NCI-H446 treated with DMSO at 0.1 percent for 48 hours (cell line): Measurements from ENCODE around the gene PNPLA6.
"Not testable (repeated sequence)": the region's sequence is repeated elsewhere in the genome, so short reads cannot be mapped to it uniquely, and the experiment has no call there.

Experiments used
- DNase-seq: peaks from one replicate; lab custom pipeline; 2025; lab: John Stamatoyannopoulos, UW

The PNPLA6 gene

DNA sequence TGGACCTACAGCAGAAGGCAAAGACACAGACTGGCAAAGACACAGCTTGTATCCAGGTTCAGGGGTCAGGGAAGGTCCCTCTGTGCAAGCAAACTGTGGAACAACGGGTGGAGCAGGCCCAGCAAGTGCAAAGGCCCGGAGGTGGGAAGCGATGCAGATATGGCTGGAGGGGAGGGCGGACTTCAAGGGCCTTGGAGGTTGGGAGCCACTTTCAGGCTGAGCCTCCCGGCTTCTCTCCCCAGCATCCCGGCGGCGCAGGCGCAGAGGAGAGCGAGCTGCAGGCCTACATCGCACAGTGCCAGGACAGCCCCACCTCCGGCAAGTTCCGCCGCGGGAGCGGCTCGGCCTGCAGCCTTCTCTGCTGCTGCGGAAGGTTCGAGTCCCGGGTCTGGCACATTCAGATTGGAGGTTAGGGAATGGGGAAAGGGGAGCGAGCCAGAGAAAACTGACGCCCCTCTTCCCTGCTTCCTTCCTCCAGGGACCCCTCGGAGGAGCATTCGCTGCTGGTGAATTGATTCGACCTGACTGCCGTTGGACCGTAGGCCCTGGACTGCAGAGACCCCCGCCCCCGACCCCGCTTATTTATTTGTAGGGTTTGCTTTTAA, 2.1 kb upstream of the PNPLA6 start:
- DNase-seq, result no peak

DNA sequence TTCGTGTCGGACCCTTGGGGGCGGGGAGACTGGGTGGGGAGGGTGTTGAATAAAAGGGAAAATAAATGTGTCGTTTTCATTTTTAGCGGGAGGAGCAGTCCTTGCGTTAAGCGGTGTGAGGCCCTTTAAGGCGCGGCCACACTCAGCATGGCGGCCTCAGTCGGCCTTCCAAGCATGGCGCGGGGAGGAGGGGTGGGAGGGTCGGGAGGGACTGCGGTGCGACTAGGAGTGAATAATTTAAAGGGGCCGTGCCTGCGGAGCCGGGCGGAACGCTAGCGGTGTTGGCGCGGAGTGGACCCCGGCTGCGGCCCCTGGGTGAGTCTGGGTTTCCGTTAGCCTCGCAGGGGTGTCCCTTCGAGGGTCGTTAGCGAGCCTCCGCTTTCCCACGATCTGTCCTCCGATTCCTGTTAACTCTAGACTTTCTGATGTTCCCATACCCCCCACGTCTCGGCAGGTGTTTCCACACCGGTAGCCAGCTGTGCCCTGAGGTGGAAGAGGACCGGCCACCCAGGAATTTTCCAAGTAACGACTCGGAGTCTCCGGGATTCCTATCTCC, 1.5 kb upstream of the PNPLA6 start:
- DNase-seq, result peak; percentile 42

DNA sequence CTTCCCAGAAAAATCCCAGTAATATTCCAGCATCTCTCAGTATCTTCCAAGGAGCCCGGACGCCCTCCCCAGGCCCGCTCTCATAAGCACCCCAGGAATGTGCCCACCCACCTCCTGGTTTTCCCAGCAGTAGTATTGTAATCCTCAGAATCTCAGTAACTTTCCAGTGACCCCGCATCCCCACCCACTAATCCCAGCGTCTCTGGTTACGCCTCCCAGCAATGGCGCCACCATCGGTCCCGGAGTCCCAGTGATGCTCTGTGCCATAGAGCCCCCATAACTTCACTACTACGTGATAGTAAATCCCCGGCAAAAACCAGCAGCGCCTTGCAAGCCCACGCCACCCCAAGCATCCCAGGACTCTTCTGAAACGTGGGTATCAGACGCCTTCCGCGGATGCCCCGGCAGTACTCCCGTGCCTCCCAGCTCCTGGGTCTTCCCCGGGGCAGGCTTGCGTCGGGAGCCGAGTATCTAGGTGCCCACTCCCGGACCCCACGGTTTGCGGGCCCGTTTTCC, 928 bp upstream of the PNPLA6 start:
- DNase-seq, result no peak

DNA sequence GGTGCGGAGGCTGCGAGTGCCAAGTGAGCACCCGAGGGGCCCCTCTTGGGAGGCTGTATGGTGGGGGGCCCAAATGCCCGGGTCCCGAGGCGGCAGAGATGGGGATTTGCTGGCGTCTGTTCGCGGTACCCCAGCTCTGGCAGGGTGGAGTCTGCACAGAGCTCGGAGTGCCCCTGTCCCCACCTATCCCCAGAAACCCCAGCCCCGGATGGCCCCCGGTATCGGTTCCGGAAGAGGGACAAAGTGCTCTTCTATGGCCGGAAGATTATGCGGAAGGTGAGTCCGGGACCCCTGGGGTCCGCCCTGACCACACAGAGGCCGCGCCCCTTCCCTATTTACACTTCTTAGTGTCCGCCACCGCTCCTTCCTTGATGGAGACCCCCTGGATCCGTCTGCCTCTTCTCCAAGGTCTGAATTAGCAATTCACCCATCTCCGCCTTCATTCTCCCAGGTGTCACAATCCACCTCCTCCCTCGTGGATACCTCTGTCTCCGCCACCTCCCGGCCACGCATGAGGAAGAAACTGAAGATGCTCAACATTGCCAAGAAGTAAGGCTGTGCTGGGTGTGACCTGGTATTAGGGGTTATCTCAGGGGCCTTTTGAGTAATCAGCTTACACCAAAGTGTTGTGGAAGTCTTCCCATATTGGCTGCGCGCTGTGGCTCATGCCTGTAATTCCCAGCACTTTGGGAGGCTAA, 630 bp downstream of the PNPLA6 start:
- DNase-seq, result no peak

DNA sequence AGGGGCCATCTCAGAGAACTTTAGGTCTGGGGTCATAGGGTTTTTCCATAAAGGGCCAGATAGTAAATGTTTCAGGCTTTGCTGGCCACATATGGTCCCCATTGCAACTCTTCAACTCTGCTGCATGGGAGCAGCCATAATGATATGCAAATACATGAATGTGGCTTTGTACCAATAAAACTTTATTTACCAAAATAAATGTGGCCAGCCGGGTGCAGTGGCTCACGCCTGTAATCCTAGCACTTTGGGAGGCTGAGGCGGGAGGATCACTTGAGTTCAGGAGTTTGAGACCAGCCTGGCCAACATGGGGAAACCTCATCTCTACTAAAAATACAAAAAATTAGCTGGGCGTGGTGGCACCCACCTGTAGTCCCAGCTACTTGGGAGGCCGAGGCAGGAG, 3.5 kb downstream of the PNPLA6 start:
- not testable (repeated sequence) for DNase-seq

DNA sequence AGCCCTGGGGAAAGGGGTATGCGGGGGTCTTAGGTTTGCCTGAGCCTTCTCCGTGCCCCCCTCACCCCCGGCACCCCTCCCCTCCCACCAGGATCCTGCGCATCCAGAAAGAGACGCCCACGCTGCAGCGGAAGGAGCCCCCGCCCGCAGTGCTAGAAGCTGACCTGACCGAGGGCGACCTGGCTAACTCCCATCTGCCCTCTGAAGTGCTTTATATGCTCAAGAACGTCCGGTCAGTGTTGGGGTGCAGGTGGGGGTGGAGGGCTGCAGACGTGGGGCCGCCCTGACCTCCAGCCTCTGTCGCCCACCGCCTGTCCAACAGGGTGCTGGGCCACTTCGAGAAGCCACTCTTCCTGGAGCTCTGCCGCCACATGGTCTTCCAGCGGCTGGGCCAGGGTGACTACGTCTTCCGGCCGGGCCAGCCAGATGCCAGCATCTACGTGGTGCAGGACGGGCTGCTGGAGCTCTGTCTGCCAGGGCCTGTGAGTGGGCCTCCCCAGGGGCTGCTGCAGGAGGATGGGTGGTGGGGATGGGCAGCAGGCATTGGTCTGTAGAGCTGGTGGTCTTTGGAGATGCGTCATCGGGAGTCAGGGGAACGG, 4.4 kb downstream of the PNPLA6 start:
- DNase-seq, result no peak

DNA sequence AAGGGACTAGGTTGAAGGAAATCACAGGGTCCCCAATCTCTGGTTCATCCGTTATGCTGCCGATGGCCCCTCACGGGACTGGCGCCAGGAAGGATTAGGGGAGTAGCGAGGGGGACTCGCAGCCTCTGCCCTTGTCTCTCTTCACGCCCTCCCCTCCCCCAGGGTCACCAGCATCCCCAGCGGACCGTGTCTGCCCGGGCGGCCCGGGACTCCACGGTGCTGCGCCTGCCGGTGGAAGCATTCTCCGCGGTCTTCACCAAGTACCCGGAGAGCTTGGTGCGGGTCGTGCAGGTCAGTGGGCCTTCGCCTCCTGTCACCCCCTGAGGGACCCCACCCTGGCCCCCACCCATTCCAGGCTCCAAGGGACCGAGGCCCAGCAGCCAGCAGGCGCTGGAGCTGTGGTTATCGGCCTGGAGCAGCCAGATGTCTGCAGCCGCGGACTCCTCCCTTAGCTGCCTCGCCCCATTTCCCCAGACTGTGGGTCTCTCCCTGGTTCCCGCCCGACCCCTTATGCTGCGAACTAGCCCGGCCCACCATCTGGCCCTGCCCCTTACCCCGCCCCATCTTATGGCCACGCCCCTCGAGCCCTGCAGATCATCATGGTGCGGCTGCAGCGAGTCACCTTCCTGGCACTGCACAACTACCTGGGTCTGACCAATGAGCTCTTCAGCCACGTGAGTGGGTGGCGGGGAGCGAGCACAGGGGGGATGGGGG, 5.4 kb downstream of the PNPLA6 start:
- DNase-seq, result no peak

DNA sequence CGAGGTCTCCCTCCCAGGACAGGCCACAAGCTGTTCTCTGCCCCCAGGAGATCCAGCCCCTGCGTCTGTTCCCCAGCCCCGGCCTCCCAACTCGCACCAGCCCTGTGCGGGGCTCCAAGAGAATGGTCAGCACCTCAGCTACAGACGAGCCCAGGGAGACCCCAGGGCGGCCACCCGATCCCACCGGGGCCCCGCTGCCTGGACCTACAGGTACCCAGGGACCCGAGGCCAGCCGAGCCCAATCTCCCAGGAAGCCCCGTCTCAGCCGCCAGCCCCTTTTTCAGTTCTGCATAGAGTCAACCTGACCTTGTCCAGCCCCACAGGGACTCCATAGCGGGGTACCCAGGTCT, 5.9 kb downstream of the PNPLA6 start:
- no peak for DNase-seq

DNA sequence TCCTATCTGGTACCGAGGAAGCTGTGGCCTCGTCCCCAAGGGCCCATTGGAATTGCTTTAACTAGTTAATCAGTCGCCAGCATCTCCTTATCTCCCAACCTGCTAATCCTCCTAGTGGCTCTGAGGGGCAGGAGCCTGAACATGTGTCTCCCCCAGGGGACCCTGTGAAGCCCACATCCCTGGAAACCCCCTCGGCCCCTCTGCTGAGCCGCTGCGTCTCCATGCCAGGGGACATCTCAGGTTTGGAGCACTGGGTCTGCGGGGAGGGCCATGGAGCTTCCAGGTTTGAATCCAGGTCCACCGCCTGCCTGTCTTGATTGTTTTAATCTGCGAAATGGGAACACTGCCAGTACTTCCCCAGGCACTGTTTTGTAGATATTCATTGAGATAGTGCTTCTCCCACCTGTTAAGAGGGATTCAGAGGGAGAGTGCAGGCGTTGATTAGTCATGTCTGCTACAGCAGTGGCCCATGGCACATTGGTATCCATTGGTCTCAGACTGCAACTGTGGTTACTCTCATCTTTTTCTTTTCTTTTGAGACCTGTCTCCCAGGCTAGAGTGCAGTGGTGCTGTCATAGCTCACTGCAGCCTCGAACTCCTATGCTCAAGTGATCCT, 6.4 kb downstream of the PNPLA6 start:
- DNase-seq, result no peak

DNA sequence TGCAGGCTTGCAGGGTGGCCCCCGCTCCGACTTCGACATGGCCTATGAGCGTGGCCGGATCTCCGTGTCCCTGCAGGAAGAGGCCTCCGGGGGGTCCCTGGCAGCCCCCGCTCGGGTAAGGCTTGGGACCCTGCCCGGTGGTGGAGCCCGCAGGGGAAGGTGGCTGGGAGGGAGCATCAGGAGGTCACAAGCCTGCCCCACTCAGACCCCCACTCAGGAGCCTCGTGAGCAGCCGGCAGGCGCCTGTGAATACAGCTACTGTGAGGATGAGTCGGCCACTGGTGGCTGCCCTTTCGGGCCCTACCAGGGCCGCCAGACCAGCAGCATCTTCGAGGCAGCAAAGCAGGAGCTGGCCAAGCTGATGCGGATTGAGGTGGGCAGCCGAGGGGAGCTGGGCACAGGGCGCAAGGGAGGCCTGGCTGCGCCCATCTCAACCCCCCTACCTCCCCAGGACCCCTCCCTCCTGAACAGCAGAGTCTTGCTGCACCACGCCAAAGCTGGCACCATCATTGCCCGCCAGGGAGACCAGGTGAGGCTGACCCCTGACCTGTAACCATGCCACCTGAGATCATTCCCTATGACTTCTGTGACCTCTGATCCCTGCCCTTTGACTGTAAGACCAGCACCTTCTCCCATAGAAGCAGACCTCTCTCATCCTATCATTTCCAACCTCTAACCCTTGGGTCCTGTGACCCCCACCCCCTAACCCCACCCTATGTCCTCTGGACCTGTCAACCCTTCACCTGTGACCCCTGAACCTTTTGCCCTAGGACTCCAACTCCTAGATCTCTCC, 7.2 kb downstream of the PNPLA6 start:
- DNase-seq, result no peak

DNA sequence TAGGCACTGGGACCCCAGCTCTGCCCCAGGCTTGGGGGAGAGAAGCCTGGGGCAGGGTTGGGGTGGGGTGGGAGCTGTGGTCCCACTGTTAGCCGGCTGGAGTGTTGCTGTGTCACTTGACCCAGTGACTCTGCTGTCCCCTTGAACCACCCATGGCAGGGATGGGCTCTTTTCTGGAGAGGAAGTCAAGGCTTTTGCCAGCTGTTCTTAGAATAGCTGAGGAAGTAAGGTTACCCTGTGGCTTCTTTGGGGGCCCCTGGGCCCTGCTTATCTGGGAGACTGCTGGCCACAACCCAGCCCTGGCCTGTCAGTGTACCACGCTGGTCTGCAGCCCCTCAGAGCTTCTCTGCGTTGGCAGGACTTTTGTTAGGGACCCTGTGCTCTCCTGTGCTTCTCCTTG, 9.1 kb downstream of the PNPLA6 start:
- no peak for DNase-seq

DNA sequence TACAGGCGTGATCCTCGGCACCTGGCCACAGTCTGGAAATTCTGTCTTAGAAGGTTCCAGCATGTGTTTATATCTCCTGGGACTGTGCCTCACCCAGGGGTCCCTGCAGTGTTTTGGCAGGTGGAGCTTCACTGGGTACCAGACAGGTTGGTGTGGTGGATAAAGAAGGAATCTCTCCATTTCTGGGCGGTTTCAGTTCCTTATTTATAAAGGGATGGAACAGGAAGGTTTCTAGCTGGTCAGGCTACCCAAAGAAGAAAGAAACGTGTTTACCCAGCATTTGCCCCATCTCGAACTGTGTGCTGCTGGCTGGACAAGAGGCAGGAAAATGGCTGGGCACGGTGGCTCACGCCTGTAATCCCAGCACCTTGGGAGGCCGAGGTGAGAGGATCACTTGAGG, 9.8 kb downstream of the PNPLA6 start:
- no peak for DNase-seq

DNA sequence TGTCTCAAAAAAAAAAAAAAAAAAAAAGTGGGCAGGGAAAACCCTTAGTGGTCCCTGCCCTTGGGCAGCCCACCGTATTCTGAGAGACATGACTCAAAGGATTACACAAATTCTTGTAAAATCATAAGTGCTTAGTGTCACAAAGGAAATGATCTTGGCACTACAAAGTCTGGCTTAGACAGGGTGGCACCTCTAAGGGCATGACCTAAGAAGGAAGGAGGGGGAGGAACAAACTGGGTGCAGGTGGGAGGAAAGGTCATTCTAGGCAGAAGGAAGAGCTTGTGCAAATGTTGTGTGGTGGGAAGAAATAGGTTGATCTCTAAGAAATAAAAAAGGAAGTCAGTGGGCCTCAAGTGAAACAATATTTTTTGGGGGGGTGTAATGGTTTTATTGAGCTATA, 10.4 kb downstream of the PNPLA6 start:
- DNase-seq, result no peak

DNA sequence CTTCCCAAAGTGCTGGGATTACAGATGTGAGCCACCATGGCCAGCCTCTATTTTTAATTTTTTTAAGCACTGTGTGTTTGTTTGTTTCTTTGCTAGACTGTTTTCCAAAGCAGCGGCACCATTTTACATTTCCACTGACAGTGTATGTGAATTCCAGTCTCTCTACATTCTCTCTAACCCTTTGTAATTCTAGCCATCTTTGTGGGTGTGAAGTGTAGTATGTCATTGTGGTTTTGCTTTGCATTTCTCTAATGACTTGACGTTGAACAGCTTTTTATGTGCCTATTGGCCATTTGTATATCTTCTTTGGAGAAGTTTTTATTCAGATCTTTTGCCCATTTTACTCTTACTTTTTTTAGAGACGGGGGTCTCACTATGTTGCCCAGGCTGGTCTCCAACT, 11.6 kb downstream of the PNPLA6 start:
- no peak for DNase-seq

DNA sequence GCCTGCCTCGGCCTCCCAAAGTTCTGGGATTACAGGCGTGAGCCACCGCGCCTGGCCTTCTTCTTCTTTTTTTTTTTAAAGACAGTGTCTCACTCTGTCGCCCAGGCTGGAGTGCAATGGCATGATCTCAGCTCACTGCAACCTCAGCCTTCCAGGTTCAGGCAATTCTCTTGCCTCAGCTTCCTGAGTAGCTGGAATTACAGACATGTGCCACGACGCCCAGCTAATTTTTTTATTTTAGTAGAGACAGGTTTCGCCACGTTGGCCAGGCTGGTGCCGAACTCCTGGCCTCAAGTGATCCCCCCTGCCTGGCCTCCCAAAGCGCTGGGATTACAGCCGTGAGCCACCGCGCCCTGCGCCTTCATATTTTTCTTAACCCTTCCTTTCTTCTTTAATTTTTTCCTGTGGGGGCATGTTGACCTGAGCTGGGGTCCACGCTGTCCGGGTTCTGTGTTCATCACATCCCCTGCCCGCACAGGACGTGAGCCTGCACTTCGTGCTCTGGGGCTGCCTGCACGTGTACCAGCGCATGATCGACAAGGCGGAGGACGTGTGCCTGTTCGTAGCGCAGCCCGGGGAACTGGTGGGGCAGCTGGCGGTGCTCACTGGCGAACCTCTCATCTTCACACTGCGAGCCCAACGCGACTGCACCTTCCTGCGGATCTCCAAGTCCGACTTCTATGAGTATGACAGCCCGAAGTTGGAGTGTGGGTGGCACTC, 14.1 kb downstream of the PNPLA6 start:
- DNase-seq, result no peak

DNA sequence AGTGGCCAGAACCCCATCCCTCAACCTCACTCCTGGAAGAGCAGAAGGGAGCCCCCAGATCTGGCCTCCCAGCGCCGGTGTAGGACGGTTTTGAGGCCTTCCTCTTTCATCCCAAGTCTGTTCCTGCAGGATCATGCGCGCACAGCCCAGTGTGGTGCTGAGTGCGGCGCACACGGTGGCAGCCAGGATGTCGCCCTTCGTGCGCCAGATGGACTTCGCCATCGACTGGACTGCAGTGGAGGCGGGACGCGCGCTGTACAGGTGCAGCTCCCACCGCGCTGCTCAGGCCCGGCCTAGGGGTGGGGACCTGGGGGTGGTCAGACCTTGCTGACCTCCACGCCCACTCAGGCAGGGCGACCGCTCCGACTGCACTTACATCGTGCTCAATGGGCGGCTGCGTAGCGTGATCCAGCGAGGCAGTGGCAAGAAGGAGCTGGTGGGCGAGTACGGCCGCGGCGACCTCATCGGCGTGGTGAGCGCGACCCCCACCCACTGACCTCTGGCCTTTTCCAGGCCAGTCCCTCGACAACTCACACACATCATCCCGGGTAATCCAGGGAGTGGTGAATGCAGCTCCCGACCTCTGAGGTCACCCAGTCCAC, 14.8 kb downstream of the PNPLA6 start:
- no peak for DNase-seq

DNA sequence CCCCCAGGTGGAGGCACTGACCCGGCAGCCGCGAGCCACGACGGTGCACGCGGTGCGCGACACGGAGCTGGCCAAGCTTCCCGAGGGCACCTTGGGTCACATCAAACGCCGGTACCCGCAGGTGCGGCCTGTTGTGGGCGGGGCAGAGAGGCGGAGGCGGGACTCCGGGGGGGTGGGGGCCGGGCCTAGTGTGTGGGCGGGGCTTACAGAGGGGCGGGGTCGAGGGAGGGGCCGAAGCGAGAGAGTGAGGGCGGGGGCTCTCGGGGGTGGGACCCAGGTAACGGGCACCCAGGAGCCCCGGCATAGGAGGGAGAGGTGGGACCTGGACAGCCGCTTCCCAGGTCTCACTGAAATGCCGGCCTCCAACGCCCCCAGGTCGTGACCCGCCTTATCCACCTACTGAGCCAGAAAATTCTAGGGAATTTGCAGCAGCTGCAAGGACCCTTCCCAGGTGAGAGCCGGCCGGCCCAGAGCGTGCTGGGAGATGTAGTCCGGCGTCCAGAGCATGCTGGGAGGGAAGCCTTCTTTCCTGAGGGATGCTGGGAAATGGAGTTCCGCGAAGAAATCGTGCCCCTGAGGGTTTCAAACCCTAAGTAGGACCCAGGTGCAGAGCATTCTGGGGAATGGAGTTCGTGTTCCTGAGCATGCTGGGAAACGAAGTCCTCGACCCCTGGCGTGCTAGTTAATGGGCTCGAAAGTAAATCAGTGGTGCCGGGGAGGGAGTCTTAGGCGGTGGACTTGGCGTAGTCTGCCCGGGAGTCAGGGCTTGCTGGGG, 15.7 kb downstream of the PNPLA6 start:
- no peak for DNase-seq

DNA sequence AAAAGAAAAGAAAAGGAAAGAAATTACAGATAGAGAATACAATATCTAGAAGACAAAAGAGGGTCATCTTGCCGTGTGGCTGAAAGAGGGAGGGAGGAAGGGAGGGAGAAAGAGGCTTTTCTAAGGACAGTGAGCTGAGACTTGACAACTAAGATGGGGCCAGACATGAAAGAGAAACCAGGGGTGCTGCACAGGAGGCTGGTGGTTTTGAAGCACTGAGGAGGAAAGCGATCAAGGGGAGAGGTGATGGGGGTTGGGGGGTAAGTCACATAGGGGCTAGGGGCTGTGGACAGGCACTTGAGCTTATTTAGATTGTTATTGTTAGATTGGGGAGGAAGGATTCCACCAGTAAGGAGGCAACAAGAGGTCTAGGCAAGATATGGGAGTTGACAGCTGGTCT, 17.3 kb downstream of the PNPLA6 start:
- no peak for DNase-seq

DNA sequence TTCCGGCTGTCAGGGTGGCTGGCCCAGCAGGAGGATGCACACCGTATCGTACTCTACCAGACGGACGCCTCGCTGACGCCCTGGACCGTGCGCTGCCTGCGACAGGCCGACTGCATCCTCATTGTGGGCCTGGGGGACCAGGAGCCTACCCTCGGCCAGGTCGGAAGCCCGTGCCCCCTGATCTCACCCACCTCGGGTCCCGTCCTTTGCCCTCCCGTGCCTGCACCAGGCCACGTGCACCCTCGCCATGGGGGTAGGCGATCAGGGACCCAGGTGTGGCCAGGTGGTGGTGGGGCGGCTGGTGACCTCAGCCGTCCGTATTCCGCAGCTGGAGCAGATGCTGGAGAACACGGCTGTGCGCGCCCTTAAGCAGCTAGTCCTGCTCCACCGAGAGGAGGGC, 19.0 kb downstream of the PNPLA6 start:
- DNase-seq, result no peak
